ENCODE measurements around the gene POSTN.

DNA sequence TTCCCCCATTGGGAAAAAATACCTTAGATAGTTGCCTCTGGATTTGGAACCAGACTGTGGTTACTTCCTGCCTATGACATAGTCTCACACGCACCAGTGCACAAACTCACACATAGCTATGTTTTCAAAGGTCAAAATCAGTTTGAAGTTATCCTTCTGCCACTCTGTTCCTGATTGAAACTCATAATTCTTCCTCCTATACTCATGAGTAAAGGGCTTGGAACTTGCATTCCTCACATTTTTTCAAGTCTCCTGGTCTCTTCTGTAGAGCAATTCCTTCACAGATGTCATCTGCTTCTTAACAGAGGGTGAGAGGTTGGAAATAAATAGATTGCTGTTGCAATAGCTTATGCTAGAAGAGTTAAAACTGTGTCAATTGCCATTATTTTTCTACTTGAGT lies 18.6 kb upstream of the POSTN start:
- TF ChIP-seq RARB (CRISPR knock-in tag; IDR thresholded peaks at IDR 0.05), result no peak
- TF ChIP-seq EP300 (IDR thresholded peaks at IDR 0.05), result peak in 1 of 2 experiments; percentile 75; a peak in 3 of 5 replicates
- TF ChIP-seq, protein P1, sequence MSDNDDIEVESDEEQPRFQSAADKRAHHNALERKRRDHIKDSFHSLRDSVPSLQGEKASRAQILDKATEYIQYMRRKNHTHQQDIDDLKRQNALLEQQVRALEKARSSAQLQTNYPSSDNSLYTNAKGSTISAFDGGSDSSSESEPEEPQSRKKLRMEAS (IDR thresholded peaks at IDR 0.05), result no peak
- TF ChIP-seq, protein P2, sequence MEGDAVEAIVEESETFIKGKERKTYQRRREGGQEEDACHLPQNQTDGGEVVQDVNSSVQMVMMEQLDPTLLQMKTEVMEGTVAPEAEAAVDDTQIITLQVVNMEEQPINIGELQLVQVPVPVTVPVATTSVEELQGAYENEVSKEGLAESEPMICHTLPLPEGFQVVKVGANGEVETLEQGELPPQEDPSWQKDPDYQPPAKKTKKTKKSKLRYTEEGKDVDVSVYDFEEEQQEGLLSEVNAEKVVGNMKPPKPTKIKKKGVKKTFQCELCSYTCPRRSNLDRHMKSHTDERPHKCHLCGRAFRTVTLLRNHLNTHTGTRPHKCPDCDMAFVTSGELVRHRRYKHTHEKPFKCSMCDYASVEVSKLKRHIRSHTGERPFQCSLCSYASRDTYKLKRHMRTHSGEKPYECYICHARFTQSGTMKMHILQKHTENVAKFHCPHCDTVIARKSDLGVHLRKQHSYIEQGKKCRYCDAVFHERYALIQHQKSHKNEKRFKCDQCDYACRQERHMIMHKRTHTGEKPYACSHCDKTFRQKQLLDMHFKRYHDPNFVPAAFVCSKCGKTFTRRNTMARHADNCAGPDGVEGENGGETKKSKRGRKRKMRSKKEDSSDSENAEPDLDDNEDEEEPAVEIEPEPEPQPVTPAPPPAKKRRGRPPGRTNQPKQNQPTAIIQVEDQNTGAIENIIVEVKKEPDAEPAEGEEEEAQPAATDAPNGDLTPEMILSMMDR (IDR thresholded peaks at IDR 0.05), result no peak
- no peak for TF ChIP-seq CBX8 (IDR thresholded peaks at IDR 0.05)
- no peak for TF ChIP-seq HDAC2 (IDR thresholded peaks at IDR 0.05)
- TF ChIP-seq RCOR1 (IDR thresholded peaks at IDR 0.05; ENCODE audit: low read depth, low read length), result no peak
